ENCODE data around the gene NUB1.

Gene NUB1

DNA sequence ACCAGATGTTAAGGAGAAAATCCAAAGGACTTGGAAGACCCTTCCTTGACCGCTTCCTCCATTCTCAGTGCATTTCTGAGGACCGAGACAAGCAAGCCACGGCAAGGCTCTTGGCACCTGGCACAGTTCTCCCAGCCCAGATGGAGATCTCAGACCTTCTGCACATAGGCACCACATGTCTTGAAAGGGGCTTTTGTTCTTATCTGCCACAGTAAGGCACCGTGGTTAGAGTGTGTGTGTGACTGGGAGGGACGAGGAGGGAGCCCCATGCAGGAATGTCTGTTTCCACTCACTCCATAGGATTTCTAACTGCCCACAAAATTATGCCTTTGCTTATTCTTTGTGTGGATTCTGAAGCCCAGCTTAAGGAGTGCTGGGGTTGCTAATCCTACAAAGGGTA, 78.5 kb downstream of the NUB1 start:
- TF ChIP-seq, protein P1, sequence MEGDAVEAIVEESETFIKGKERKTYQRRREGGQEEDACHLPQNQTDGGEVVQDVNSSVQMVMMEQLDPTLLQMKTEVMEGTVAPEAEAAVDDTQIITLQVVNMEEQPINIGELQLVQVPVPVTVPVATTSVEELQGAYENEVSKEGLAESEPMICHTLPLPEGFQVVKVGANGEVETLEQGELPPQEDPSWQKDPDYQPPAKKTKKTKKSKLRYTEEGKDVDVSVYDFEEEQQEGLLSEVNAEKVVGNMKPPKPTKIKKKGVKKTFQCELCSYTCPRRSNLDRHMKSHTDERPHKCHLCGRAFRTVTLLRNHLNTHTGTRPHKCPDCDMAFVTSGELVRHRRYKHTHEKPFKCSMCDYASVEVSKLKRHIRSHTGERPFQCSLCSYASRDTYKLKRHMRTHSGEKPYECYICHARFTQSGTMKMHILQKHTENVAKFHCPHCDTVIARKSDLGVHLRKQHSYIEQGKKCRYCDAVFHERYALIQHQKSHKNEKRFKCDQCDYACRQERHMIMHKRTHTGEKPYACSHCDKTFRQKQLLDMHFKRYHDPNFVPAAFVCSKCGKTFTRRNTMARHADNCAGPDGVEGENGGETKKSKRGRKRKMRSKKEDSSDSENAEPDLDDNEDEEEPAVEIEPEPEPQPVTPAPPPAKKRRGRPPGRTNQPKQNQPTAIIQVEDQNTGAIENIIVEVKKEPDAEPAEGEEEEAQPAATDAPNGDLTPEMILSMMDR (IDR thresholded peaks at IDR 0.05; ENCODE audit: borderline replicate concordance, extremely low read depth, low read length, poor library complexity, severe bottlenecking): no peak
- TF ChIP-seq EZH2 (IDR thresholded peaks at IDR 0.05; ENCODE audit: borderline replicate concordance, low read depth, low read length, severe bottlenecking): no peak
- no peak for DNase-seq
- Histone ChIP-seq H3K27ac (ENCODE audit: low read length) (no peak overlapping the region), H3K4me1 (ENCODE audit: insufficient read depth, low read length) (no peaks in the 10 kb centered on the region), H3K36me3 (ENCODE audit: insufficient read depth, low read length) (no peaks in the 10 kb centered on the region), H3K4me2 (ENCODE audit: insufficient read depth, low read length) (no peak overlapping the region), H3K9me3 (ENCODE audit: insufficient read depth, low read length, severe bottlenecking) (peaks cover 12% of the 10 kb centered on the region), H3K9ac (ENCODE audit: low read depth, low read length) (no peak overlapping the region), H3K27me3 (ENCODE audit: insufficient read depth, low read length, poor library complexity) (no peaks in the 10 kb centered on the region), H4K20me1 (ENCODE audit: insufficient read depth, low read length) (no peaks in the 10 kb centered on the region), H2AFZ (ENCODE audit: low read depth, low read length) (no peak overlapping the region), H3K4me3 (ENCODE audit: low read depth in 1 of 2, low read length in 2 of 2) (no peak overlapping the region), H3K79me2 (ENCODE audit: insufficient read depth, low read length) (no peaks in the 10 kb centered on the region)
- ATAC-seq (ENCODE audit: insufficient read depth, low read depth): peak; percentile 65; the same call in 2 of the 3 replicates

DNA sequence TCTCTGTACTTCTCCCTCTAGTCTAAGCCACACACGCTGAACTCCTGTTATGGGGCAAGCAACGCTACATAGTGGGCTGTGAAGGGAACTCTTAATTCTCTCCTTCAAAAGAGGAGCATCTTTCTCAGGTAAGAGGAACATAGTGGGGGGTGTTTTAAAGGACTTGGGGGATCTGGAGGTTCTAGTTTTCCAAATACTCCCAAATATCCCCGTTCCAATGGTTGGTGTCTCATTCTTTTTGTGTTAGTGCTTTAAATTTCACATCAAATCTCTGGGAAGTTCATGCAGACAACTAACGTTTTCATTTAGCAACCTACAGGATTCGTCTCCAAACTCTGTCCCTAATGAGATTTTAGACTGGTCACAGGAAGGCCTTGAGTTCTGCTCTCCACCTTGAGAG, 80.6 kb downstream of the NUB1 start:
- no peaks in the 10 kb centered on the region for H3K36me3 ChIP-seq (ENCODE audit: insufficient read depth, low read length)
- H3K4me2 ChIP-seq (ENCODE audit: insufficient read depth, low read length): no peak overlapping the region
- no peak for DNase-seq
- ATAC-seq (ENCODE audit: insufficient read depth, low read depth): no peak
- H3K4me1 ChIP-seq (ENCODE audit: insufficient read depth, low read length): peaks cover 4% of the 10 kb centered on the region
- H3K9me3 ChIP-seq (ENCODE audit: insufficient read depth, low read length, severe bottlenecking): peaks cover 12% of the 10 kb centered on the region
- H4K20me1 ChIP-seq (ENCODE audit: insufficient read depth, low read length): no peaks in the 10 kb centered on the region
- TF ChIP-seq EZH2 (IDR thresholded peaks at IDR 0.05; ENCODE audit: borderline replicate concordance, low read depth, low read length, severe bottlenecking): no peak
- TF ChIP-seq, protein P1 (IDR thresholded peaks at IDR 0.05; ENCODE audit: borderline replicate concordance, extremely low read depth, low read length, poor library complexity, severe bottlenecking): no peak
- H3K27ac ChIP-seq (ENCODE audit: low read length): no peak overlapping the region
- H3K79me2 ChIP-seq (ENCODE audit: insufficient read depth, low read length): no peaks in the 10 kb centered on the region
- H3K27me3 ChIP-seq (ENCODE audit: insufficient read depth, low read length, poor library complexity): no peaks in the 10 kb centered on the region
- H3K4me3 ChIP-seq (ENCODE audit: low read depth in 1 of 2, low read length in 2 of 2): no peak overlapping the region
- H2AFZ ChIP-seq (ENCODE audit: low read depth, low read length): no peak overlapping the region
- H3K9ac ChIP-seq (ENCODE audit: low read depth, low read length): no peak overlapping the region

DNA sequence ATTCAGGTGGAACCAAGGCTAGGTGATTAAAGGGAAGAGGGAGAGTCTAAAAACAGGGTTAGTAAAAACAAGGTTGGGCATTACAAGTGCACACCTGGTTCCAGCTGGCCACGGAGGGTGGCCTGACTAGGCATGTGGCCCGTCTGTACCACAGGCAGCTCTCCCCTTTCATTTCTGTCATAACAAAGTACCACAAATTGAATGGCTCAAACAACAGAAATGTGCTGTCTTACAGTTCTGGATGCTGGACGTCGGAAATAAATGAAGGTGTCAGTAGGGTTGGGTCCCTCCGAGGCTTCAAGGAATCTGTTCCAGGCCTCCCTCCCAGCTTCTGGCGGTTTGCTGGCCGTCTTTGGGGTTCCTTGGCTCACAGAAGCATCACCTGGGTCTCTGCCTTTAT, 81.6 kb downstream of the NUB1 start:
- H2AFZ ChIP-seq (ENCODE audit: low read depth, low read length): no peak overlapping the region
- TF ChIP-seq, protein P1 (IDR thresholded peaks at IDR 0.05; ENCODE audit: borderline replicate concordance, extremely low read depth, low read length, poor library complexity, severe bottlenecking): no peak
- TF ChIP-seq EZH2 (IDR thresholded peaks at IDR 0.05; ENCODE audit: borderline replicate concordance, low read depth, low read length, severe bottlenecking): no peak

DNA sequence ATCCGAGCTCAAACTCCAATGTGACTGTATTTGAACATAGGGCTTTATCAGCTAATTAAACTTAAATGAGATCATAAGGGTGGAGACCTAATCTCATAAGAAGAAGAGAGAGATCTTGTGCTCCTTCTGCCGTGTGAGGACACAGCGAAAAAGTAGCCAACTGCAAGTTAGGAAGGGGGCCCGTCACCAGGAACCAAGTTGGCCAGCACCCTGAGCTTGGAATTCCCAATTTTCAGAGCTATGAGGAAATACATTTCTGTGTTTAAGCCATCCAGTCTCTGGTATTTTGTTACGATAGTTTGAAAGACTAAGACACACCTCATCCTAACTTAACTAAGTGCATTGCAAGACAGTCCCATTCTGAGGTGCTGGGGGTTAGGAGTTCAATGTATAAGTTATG, 82.3 kb downstream of the NUB1 start:
- Histone ChIP-seq H3K79me2 (ENCODE audit: insufficient read depth, low read length) (no peaks in the 10 kb centered on the region), H3K4me2 (ENCODE audit: insufficient read depth, low read length) (no peak overlapping the region), H3K4me1 (ENCODE audit: insufficient read depth, low read length) (peaks cover 21% of the 10 kb centered on the region), H4K20me1 (ENCODE audit: insufficient read depth, low read length) (no peaks in the 10 kb centered on the region), H3K36me3 (ENCODE audit: insufficient read depth, low read length) (no peaks in the 10 kb centered on the region), H2AFZ (ENCODE audit: low read depth, low read length) (no peak overlapping the region), H3K4me3 (ENCODE audit: low read depth in 1 of 2, low read length in 2 of 2) (no peak overlapping the region), H3K27me3 (ENCODE audit: insufficient read depth, low read length, poor library complexity) (no peaks in the 10 kb centered on the region), H3K9ac (ENCODE audit: low read depth, low read length) (no peak overlapping the region), H3K9me3 (ENCODE audit: insufficient read depth, low read length, severe bottlenecking) (peaks cover 12% of the 10 kb centered on the region), H3K27ac (ENCODE audit: low read length) (no peak overlapping the region)
- no peak for ATAC-seq (ENCODE audit: insufficient read depth, low read depth)
- DNase-seq: no peak
- TF ChIP-seq, protein P1 (IDR thresholded peaks at IDR 0.05; ENCODE audit: borderline replicate concordance, extremely low read depth, low read length, poor library complexity, severe bottlenecking): no peak
- no peak for TF ChIP-seq EZH2 (IDR thresholded peaks at IDR 0.05; ENCODE audit: borderline replicate concordance, low read depth, low read length, severe bottlenecking)

More for the DNA sequence above, 81.6 kb downstream of the NUB1 start:
- H3K4me2 ChIP-seq (ENCODE audit: insufficient read depth, low read length): no peak overlapping the region
- H4K20me1 ChIP-seq (ENCODE audit: insufficient read depth, low read length): no peaks in the 10 kb centered on the region
- H3K27ac ChIP-seq (ENCODE audit: low read length): no peak overlapping the region
- no peak for ATAC-seq (ENCODE audit: insufficient read depth, low read depth)
- no peaks in the 10 kb centered on the region for H3K27me3 ChIP-seq (ENCODE audit: insufficient read depth, low read length, poor library complexity)
- H3K4me1 ChIP-seq (ENCODE audit: insufficient read depth, low read length): peaks cover 14% of the 10 kb centered on the region
- H3K79me2 ChIP-seq (ENCODE audit: insufficient read depth, low read length): no peaks in the 10 kb centered on the region
- H3K4me3 ChIP-seq (ENCODE audit: low read depth in 1 of 2, low read length in 2 of 2): no peak overlapping the region
- H3K9me3 ChIP-seq (ENCODE audit: insufficient read depth, low read length, severe bottlenecking): peaks cover 12% of the 10 kb centered on the region
- DNase-seq: no peak
- H3K36me3 ChIP-seq (ENCODE audit: insufficient read depth, low read length): no peaks in the 10 kb centered on the region
- no peak overlapping the region for H3K9ac ChIP-seq (ENCODE audit: low read depth, low read length)
